ENCODE results near the gene HERC3.

HERC3 gene

GRCh38 chr4:88752076-88752463 lies 159.8 kb downstream of the HERC3 start:
- no peak for DNase-seq

DNA sequence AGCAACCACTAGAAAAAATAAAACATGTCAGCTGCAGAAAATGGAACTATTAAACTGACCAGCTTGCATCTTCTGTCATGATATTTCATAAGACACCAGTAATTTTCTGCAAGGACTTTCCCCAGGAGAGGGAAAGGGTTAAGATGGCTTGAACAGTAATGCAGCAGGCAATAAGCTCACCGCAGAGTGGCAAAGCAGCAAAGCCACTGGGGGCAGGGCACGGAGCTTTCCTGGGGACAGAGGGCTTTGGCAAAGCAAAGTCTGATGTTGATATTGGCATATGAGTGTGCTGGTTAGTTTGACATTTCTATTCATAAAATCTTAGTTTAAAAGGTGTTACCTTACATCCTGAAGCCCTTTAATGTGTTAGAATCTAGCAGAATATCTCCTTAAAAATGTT lies 160.5 kb downstream of the HERC3 start:
- DNase-seq, result no peak

DNA sequence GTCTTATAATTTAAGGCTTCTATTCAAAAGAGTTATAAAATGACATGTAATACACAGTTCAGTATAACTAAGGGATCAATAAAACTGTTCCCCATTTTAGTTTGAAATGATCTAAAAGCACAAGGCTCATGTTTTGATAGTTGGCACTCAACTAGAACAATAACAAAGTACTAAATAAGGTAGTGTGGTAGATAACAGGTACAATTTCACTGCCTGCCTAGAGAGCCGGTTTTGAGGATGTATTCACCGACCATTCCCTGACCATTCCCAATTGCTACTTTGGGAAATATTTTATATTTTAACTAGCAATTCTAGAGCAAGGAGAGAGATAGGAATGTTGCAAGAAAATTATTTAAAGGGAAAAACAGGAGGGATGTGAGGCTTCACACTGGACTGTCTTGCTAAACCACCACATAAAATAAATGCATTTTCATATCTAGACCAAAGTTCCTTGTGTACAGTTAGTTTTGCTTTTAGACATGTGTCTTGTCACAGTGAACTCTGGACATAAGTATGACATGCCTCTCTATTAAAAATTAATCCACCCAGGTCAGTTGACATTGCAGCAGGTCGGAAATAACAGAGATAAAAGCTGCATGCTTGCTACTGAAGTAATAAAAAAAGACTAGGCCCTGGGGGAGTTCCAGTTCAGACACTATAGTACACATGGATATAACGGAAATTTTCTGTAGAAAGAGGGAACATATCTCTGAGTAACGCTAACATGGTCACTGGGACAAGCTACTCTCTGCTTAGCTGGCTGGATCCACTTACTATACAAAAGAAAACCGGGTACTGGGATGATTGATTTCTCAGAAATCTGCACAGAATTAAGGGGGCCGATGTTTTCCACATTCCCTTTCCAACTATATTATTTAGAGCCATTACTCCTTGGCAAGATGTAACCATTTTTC lies 161.6 kb downstream of the HERC3 start:
- DNase-seq, result no peak

DNA sequence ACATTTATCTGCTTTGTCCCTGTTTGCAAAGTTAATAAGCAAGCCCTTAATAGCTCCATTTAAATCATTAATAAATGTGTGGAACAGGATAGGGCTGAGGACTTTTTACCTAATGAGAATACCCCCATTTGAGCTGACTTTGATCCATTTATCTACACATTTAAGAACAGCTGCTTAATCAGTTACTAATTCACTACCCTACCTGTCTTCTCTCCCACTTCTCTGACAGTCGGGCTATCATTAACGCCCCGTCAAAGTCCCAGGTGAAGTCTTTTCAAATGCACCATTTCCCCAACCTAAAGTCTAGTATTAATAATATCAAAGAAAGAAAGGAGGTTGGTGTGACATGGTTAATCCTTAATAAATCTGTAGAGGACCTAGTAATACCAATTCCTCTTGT lies 162.5 kb downstream of the HERC3 start:
- DNase-seq, result no peak

GRCh38 chr4:88755454-88755853 lies 163.2 kb downstream of the HERC3 start:
- no peak for DNase-seq

DNA sequence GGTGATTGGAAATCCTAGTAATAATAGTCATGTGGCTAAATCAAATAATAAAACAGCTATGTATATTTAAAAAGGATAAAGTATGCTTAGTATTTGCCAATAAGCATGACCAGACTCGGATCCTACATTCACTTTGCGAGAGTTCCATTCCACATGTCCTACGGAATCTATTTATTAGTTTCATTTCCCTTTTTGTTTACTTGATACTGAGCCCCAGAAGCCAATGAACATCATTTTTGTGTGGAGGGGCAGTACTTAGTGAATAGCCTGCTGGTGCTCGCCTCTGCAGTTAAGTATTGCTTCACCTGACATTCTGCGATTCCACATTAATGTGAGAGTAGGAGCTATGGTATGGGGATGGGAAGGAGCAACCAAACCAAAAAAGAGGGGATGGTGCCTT lies 163.9 kb downstream of the HERC3 start:
- DNase-seq, result no peak

GRCh38 chr4:88757067-88757466 lies 164.8 kb downstream of the HERC3 start:
- no peak for DNase-seq

GRCh38 chr4:88757776-88758175 lies 165.5 kb downstream of the HERC3 start:
- no peak for DNase-seq
